ENCODE measurements around the gene POGLUT2. TPM values are rescaled to one million over a fixed set of nuclear protein-coding genes. Genes with fewer than 3 reads are reported as not detected.

Gene POGLUT2
- total and polyA plus RNA-seq, 10 of the 15 experiments (the other 5 are each of a cell fraction or from before 2014, with no cell fraction given), result 2.9 to 11.3 (median 7.6) TPM

DNA sequence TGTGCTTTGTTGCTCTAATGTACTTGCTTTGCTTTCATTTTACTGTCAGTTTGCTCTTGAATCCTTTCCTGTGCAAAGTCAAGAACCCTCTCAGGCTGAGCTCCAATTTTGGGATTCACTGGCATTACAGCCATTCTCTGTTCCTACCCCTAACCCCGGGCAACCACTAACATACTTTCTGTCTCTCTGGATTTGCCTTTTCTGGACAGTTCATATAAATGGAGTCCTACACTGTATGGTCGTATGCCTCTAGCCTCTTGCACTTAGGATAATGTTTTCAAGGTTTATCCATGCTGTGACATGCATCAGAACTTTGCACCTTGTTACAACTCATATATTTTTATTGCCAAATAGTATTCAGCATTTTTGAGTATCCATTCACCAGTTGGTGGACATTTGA, 22.5 kb downstream of the POGLUT2 start:
- Histone ChIP-seq H4K20me1 (ENCODE audit: control insufficient read depth, insufficient read depth) (no peaks in the 10 kb centered on the region), H3K4me3 (no peak overlapping the region), H3K9me3 (replicated peaks; ENCODE audit: control insufficient read depth, insufficient read depth, low read length) (no peaks in the 10 kb centered on the region), H3K4me2 (ENCODE audit: control insufficient read depth, insufficient read depth) (no peak overlapping the region), H3K27ac (ENCODE audit: control insufficient read depth, insufficient read depth) (no peak overlapping the region), H3K27me3 (replicated peaks in 1 of 2; ENCODE audit: control insufficient read depth in 2 of 2, insufficient read depth in 2 of 2, low read length in 1 of 2) (no peaks in the 10 kb centered on the region), H2AFZ (ENCODE audit: control insufficient read depth, low read depth, low read length) (no peak overlapping the region), H3K9ac (ENCODE audit: control insufficient read depth, insufficient read depth, low read length) (no peak overlapping the region), H3K36me3 (ENCODE audit: control insufficient read depth in 2 of 2, insufficient read depth in 2 of 2, low read length in 1 of 2) (no peaks in the 10 kb centered on the region), H3K79me2 (ENCODE audit: control insufficient read depth, insufficient read depth, low read length) (peaks cover 11% of the 10 kb centered on the region), H3K4me1 (ENCODE audit: control insufficient read depth, insufficient read depth, low read length) (peaks cover 11% of the 10 kb centered on the region)
- FAIRE-seq (no peak), ATAC-seq (no peak), DNase-seq (ENCODE audit: low read depth, low spot score) (no peak)
- SMC1A ChIA-PET (ENCODE audit: uncharacterized antibody, unreplicated experiment), result interaction anchor here (0.9 to 1.1 kb wide), 2 partner anchors 9 to 15 kb away, joined by 4 to 5 read pairs; no protein-coding TSS in a partner anchor
- POLR2A ChIA-PET, result interaction anchor here (1.1 kb wide), 1 partner anchor 23 kb away, joined by 4 read pairs; no protein-coding TSS in a partner anchor
- in situ Hi-C loops (cut with MboI) (no loop called here), intact Hi-C loops (cut with micrococcal nuclease; ENCODE audit: unreplicated experiment) (no loop called here)
- CTCF ChIA-PET, result interaction anchor here (0.8 kb wide), 1 partner anchor 24 kb away, joined by 4 read pairs; no protein-coding TSS in a partner anchor
- 93% methylated on average over 2 of the region's 2 CpGs for WGBS (ENCODE audit: insufficient coverage, insufficient replicate concordance, low lambda C conversion rate, missing lambda C conversion rate)
- TF ChIP-seq NFIC (IDR thresholded peaks at IDR 0.05; ENCODE audit: low read depth, low read length) (no peak), SIN3A (IDR thresholded peaks at IDR 0.05; ENCODE audit: low read depth, low read length) (no peak), TARDBP (IDR thresholded peaks at IDR 0.05; ENCODE audit: borderline replicate concordance) (no peak), ZSCAN29 (IDR thresholded peaks at IDR 0.05) (no peak), MXI1 (IDR thresholded peaks at IDR 0.05; ENCODE audit: low read depth, low read length) (no peak), BHLHE40 (IDR thresholded peaks at IDR 0.05; ENCODE audit: borderline replicate concordance in 1 of 2, low read depth in 2 of 2, low read length in 1 of 2) (no peak), RAD51 (IDR thresholded peaks at IDR 0.05) (no peak), RFX5 (IDR thresholded peaks at IDR 0.05; ENCODE audit: low read depth, low read length) (no peak), IKZF2 (IDR thresholded peaks at IDR 0.05) (no peak), CTCF (IDR thresholded peaks at IDR 0.05 in 2 of 3, conservative IDR thresholded peaks at IDR 0.05 in 1 of 3; ENCODE audit: control insufficient read depth in 2 of 3, extremely low read depth in 1 of 3, insufficient read depth in 1 of 3, low read depth in 3 of 3, low read length in 3 of 3) (no peak), BMI1 (IDR thresholded peaks at IDR 0.05; ENCODE audit: borderline replicate concordance) (no peak), LARP7 (IDR thresholded peaks at IDR 0.05) (no peak), ZBTB33 (IDR thresholded peaks at IDR 0.05) (no peak), ZNF384 (IDR thresholded peaks at IDR 0.05; ENCODE audit: borderline replicate concordance, low read depth, low read length) (no peak), KLF5 (IDR thresholded peaks at IDR 0.05; ENCODE audit: partially characterized antibody) (no peak), IKZF1 (conservative IDR thresholded peaks at IDR 0.05) (no peak), SIX5 (IDR thresholded peaks at IDR 0.05; ENCODE audit: low read depth, low read length, severe bottlenecking) (no peak), ZNF274 (IDR thresholded peaks at IDR 0.05; ENCODE audit: insufficient read depth, insufficient read length) (no peak), POLR2A (IDR thresholded peaks at IDR 0.05; ENCODE audit: low read depth, low read length) (no peak), SMAD5 (IDR thresholded peaks at IDR 0.05; ENCODE audit: low read depth) (no peak)
- BruUV-seq (replicated peaks), result no TSS peak
- RAD21 ChIA-PET (ENCODE audit: unreplicated experiment), result no interaction called here
